Esophagus (tissue), 2 donors: ENCODE data around the gene DNAJB9. TPM values are rescaled to one million over a fixed set of nuclear protein-coding genes. Genes with fewer than 3 reads are reported as not detected.

Experiments
- H3K27ac ChIP-seq, 2 donors: one replicate each; pipeline ENCODE4 v1.5.1; 2013; ENCODE audit warnings: low read depth in 2 of 2, mild to moderate bottlenecking in 2 of 2, inconsistent platforms in 1 of 2, low read length in 1 of 2, moderate library complexity in 1 of 2
- H3K27me3 ChIP-seq, 2 donors: one replicate each; pipeline ENCODE4 v1.6.1; 2013; ENCODE audit warnings: low read length in 2 of 2, control low read depth in 1 of 2, mild to moderate bottlenecking in 1 of 2; ENCODE audit not compliant: insufficient read depth in 2 of 2, control insufficient read depth in 1 of 2
- H3K36me3 ChIP-seq, 2 donors: one replicate each; pipeline ENCODE4 v1.6.1; 2013; ENCODE audit warnings: low read length in 1 of 2; ENCODE audit not compliant: control insufficient read depth in 2 of 2, insufficient read depth in 2 of 2
- H3K4me1 ChIP-seq, 2 donors: one replicate each; pipeline ENCODE4 v1.6.1; 2013; ENCODE audit warnings: low read length in 1 of 2; ENCODE audit not compliant: control insufficient read depth in 2 of 2, insufficient read depth in 2 of 2
- H3K4me3 ChIP-seq, 2 donors: one replicate each; pipeline ENCODE4 v1.5.1; 2013; ENCODE audit warnings: low read length in 2 of 2, mild to moderate bottlenecking in 2 of 2, low read depth in 1 of 2, moderate library complexity in 1 of 2
- H3K9me3 ChIP-seq, 2 donors: one replicate each; pipeline ENCODE4 v1.6.1; 2013; ENCODE audit warnings: mild to moderate bottlenecking in 2 of 2, low read depth in 1 of 2, low read length in 1 of 2, moderate library complexity in 1 of 2; ENCODE audit not compliant: control insufficient read depth in 2 of 2, insufficient read depth in 1 of 2
- WGBS, 2 donors: extraction: QIAGEN DNeasy Blood & Tissue Kit; methylation state at CpG; one replicate each; pipeline ENCODE4 v1.1.7; 2013; 5-methylcytosine and 5-hydroxymethylcytosine counted together
- polyA plus RNA-seq, 2 donors: library from polyadenylated mRNA; stranded (reverse); fragments of 200-250 nt; gene quantifications; one replicate each; pipeline ENCODE4 v1.2.3, GENCODE V29; 2013
- donor health status: healthy with polysubstance abuse.
- donor health status: Bipolar disorder and iron deficiency.

Gene DNAJB9
- polyA plus RNA-seq, 2 donors, result 3.6 to 5.5 TPM

GRCh38 chr7:108581655-108582491 lies 12.2 kb downstream of the DNAJB9 start:
- Histone ChIP-seq H3K9me3 (peaks cover 0 to 12% of the 10 kb centered on the region in 2 donors), H3K27me3 (no peaks in the 10 kb centered on the region), H3K4me1 (no peaks in the 10 kb centered on the region), H3K4me3 (no peak overlapping the region), H3K27ac (no peak overlapping the region), H3K36me3 (peaks cover 0 to 7% of the 10 kb centered on the region in 2 donors)
- 67 to 69% methylated on average over 4 of the region's 4 CpGs for WGBS, 2 donors

GRCh38 chr7:108584211-108584610 lies 14.5 kb downstream of the DNAJB9 start:
- H3K4me3 ChIP-seq, result no peak overlapping the region
- no peaks in the 10 kb centered on the region for H3K27me3 ChIP-seq
- H3K9me3 ChIP-seq, result peaks cover 0 to 10% of the 10 kb centered on the region in 2 donors
- peaks cover 0 to 5% of the 10 kb centered on the region in 2 donors for H3K36me3 ChIP-seq
- WGBS, 2 donors, result 89 to 91% methylated on average over 1 of the region's 1 CpG
- no peaks in the 10 kb centered on the region for H3K4me1 ChIP-seq
- no peak overlapping the region for H3K27ac ChIP-seq

DNA sequence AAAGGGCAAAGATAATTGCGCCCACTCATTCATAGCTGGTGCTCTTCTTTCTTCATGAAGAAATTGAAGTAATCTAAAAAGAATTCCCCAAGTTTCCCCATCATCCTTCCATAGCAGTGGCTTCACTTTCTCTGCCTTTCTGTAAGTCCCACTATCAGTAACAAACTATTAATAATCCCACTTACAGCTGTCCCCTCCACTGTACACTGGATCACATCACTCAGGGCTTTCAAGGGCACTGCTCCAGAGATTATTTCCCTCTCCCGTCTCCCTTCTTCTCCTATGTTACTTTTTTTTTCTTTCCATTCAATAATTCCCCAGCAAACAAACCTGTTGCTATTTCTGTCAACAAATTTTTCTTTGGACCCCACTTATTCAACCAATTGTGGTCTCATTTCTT lies 16.2 kb downstream of the DNAJB9 start:
- WGBS, 2 donors, result 84% methylated on average over 2 of the region's 2 CpGs
- Histone ChIP-seq H3K36me3 (no peaks in the 10 kb centered on the region), H3K27ac (no peak overlapping the region), H3K9me3 (no peaks in the 10 kb centered on the region), H3K27me3 (no peaks in the 10 kb centered on the region), H3K4me1 (no peaks in the 10 kb centered on the region), H3K4me3 (no peak overlapping the region)

DNA sequence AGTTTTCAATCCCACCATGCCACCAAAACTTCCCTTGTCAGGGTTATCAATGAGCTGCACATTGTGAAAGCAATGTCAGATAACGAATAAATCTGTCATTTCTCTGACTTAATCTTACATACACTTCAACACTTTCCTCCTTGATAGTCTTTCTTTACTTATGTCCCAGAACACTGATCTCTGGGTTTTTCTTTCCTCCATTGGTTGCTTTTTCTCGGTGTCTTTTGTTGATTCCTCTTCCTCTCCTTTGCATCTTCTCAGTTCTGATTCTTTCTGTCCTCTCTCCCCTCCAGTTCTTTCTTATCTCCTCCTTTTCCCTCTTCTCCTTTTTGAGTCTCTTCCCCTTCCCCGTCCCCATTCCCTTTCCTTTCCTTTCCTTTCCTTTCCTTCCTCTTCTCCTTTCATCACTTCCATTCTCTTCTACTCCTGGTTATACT lies 16.6 kb downstream of the DNAJB9 start:
- Histone ChIP-seq H3K27ac (no peak overlapping the region), H3K27me3 (no peaks in the 10 kb centered on the region), H3K4me3 (no peak overlapping the region), H3K9me3 (no peaks in the 10 kb centered on the region), H3K4me1 (no peaks in the 10 kb centered on the region), H3K36me3 (no peaks in the 10 kb centered on the region)
- 73 to 77% methylated on average over 2 of the region's 3 CpGs for WGBS, 2 donors

- Histone ChIP-seq H3K4me3 (no peak overlapping the region), H3K27me3 (no peaks in the 10 kb centered on the region), H3K9me3 (no peaks in the 10 kb centered on the region), H3K36me3 (no peaks in the 10 kb centered on the region), H3K27ac (no peak overlapping the region), H3K4me1 (no peaks in the 10 kb centered on the region)
Observed at GRCh38 chr7:108589199-108589598, 19.5 kb downstream of the DNAJB9 start.

- H3K4me1 ChIP-seq, result no peaks in the 10 kb centered on the region
- no peaks in the 10 kb centered on the region for H3K27me3 ChIP-seq
- WGBS, 2 donors, result 30 to 42% methylated on average over 1 of the region's 1 CpG
- H3K4me3 ChIP-seq, result no peak overlapping the region
- H3K9me3 ChIP-seq, result no peaks in the 10 kb centered on the region
- no peak overlapping the region for H3K27ac ChIP-seq
- no peaks in the 10 kb centered on the region for H3K36me3 ChIP-seq
Observed at GRCh38 chr7:108589874-108590273, 20.2 kb downstream of the DNAJB9 start.

GRCh38 chr7:108590606-108591005 lies 20.9 kb downstream of the DNAJB9 start:
- no peaks in the 10 kb centered on the region for H3K36me3 ChIP-seq
- no peak overlapping the region for H3K27ac ChIP-seq
- H3K4me1 ChIP-seq, result no peaks in the 10 kb centered on the region
- H3K9me3 ChIP-seq, result no peaks in the 10 kb centered on the region
- 78 to 90% methylated on average over 2 of the region's 2 CpGs for WGBS, 2 donors
- H3K4me3 ChIP-seq, result no peak overlapping the region
- no peaks in the 10 kb centered on the region for H3K27me3 ChIP-seq

GRCh38 chr7:108592646-108593201 lies 23.1 kb downstream of the DNAJB9 start:
- H3K36me3 ChIP-seq, result no peaks in the 10 kb centered on the region
- H3K4me1 ChIP-seq, result no peaks in the 10 kb centered on the region
- H3K27me3 ChIP-seq, result no peaks in the 10 kb centered on the region
- WGBS, 2 donors, result 31 to 32% methylated on average over 3 of the region's 3 CpGs
- H3K9me3 ChIP-seq, result no peaks in the 10 kb centered on the region
- no peak overlapping the region for H3K27ac ChIP-seq
- H3K4me3 ChIP-seq, result no peak overlapping the region

GRCh38 chr7:108596560-108596959 lies 26.9 kb downstream of the DNAJB9 start:
- Histone ChIP-seq H3K36me3 (no peaks in the 10 kb centered on the region), H3K4me1 (no peaks in the 10 kb centered on the region), H3K9me3 (no peaks in the 10 kb centered on the region), H3K27ac (no peak overlapping the region), H3K4me3 (no peak overlapping the region), H3K27me3 (no peaks in the 10 kb centered on the region)
- WGBS, 2 donors, result 85 to 96% methylated on average over 4 of the region's 4 CpGs

DNA sequence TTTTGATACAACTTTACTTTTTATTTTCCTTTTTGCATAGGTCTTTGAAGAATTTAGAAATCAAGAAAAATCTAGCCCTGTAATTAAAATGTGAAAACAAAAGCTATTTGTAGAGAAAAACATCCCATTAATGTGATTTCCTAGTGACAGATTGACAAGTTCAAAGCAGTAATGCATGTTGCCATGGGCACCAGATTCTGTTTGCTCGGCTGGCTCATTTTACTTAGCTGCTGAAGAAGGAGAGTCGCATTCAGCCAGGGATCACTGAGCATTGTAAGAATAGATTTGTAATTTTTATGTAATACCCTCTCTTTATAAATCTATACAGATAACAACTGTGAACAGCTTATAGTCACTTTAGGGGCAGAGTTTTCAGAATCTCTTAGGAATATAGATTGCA lies 28.5 kb downstream of the DNAJB9 start:
- no peak overlapping the region for H3K27ac ChIP-seq
- H3K4me1 ChIP-seq, result no peaks in the 10 kb centered on the region
- no peaks in the 10 kb centered on the region for H3K9me3 ChIP-seq
- H3K27me3 ChIP-seq, result no peaks in the 10 kb centered on the region
- 45 to 60% methylated on average over 2 of the region's 2 CpGs for WGBS, 2 donors
- no peak overlapping the region for H3K4me3 ChIP-seq
- H3K36me3 ChIP-seq, result no peaks in the 10 kb centered on the region
